Stimulated activated CD8-positive, alpha-beta memory T cell treated with anti-CD3 and anti-CD28 coated beads, Interleukin-4, amount 100 ng/mL, for 24 hours (primary cell): ENCODE results near the gene PACSIN3.
A peak's percentile ranks its signal among the peaks of the same experiment; 100 is the strongest.

ENCODE experiments used
- DNase-seq: peaks from one replicate; pipeline ENCODE4 v3.0.0-alpha.2; 2020; ENCODE audit warnings: low read depth

The PACSIN3 gene

DNA sequence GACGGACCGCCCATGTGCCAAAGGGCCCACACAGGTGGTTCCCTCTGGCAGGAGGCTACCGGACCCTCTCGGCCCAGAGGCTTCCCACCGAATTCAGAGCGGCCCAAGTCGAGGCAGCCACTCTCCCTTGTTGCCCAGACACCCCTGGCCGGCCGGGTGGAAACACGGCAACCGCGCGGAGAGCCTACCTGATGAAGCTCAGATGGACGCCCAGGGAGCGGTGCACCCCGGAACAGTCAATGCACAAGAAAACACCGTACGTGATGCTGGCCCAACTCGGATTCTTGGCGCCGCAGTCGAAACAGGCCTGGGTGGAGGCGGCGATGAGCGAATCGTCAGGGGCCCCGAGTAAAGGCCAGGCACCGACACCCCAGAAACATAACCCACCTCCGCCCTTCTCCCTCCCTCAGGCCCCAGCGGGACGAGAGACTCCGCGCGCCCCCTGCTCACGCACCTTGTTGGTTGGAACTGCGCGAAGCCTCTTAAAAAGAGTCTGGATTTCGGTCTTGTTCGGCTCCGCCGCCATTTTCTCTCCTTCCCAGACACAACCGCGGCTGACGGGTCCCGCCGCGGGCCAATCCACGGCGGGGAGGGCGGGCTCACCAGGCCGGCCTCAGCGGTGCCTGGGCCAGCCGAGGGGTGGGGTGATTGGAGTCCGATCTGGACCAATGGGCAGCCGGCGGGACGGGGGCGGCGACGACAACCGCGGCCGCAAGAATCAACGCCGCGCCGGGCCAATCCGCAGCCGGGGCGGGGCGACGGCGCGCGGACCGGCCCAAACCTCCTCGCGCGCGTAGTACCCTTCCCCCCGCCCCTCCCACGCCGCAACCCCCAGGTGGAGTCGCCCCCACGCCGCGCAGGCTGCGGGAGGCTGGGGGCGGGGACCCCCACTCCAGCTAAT lies 9.7 kb downstream of the PACSIN3 start, which contains the start of gene ARFGAP2:
Gene ARFGAP2 (minus strand): TSS at position 552 of the 901 bp plus-strand sequence. CDS start 26 bp downstream, at position 526.
- DNase-seq: peak; percentile 95

DNA sequence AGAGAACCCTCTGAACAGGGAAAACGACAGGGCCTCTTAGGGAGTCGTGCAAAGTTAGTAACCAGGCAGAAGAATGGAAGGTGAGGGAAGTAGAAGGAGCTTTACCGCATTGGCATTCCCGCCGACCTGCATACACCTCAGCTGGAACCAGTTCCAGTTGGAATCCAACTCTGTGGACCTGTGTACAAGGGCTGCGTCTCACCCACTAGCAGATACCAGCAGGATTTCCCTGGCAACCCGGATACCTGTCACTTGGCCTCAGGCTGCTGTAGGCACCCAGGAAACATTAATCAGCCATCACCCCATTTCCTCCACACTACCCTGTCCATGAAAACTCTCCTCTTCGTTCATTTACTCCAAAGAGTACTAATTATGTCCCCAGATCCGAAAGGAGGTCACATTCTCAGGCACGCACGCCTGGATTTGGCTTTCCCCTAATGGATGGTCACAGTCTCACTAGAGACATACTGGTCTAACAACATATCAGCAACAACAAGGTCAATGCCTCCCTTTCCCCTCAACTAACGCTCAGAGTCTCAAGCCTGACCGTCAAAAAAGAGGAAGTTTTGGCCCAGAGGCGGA lies 10.4 kb downstream of the PACSIN3 start:
- DNase-seq: no peak

DNA sequence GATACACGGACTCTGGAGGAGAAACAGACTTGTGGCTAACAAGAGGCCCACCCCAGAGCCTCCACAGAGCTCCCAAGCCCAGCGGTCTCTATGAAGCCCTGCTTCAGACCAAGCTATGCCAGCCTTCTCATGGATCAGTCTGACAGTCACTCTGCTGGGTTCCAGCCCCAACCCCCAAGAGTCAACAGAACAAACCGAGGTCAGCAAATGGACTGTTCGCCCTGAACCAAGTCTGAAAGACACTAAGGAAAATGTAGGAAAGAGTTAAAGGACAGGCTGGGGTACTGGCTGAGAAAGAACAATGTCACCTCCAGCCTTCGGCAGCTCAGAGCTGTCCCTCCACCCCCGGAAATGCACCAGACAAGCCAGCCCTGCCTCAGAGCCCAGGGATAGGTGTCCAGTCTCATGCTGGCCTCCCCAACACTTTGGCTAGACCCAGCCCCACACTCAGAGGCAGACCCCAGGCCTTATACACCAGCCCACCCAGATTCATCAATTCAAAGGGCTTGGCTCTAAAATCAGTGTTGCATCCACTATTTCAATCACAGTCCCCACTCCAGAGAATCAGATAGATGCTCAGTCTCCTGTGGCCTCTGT lies 13.4 kb downstream of the PACSIN3 start:
- DNase-seq: no peak

DNA sequence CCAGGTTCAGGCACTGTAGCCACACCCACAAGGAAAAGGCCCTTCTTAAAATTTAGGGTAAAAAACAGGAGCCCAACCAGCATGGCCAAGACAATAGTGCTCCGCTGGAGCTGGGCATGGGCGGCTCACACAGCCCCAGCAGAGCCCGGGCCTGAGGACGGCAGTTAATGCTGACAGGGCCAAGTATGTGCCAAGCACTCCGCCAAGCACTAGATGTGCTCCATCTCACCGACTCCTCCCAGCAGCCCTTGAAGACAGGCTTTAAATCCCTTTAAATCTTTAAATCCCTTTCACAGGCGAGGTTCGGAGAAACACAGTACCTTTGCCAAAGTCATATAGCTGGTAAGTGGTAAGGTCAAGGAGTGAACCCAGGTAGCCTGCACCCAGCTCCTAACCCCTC lies 14.4 kb downstream of the PACSIN3 start:
- no peak for DNase-seq

DNA sequence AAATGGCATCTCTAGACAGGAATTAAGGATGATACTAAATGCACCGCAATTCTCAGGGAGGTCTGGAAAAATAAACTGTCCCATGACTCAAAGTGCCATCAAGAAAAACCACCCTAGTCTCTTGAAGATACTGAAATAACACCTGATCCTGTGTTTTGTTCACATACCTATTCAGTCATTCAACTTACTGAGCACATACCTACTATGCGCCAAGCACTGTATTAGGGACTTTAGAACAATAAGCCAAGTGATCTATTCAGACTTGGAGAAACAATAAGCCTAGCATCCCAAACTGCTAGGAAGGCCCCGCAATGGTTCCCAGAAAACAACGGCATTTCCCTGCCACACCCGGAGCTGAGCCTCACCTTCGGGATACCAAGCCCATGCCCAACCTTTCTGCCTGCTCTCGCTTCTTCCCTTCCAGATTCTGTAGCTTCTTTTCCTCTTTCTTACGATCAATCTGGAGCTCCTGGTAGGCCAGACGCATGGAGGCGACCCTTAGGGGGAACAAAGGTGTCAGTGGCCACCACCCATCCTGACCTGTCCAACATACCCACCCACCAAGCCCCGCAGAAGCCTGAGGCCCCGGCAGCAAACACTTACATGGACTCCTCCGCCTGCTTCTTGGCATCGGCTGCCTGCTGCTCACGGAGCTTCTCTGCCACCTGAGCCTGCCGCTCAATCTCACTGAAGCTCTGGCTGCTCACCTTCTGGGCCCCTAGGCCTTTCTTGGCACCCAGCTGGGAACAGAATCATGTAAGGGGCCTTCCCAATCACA lies 15.0 kb downstream of the PACSIN3 start:
- no peak for DNase-seq

DNA sequence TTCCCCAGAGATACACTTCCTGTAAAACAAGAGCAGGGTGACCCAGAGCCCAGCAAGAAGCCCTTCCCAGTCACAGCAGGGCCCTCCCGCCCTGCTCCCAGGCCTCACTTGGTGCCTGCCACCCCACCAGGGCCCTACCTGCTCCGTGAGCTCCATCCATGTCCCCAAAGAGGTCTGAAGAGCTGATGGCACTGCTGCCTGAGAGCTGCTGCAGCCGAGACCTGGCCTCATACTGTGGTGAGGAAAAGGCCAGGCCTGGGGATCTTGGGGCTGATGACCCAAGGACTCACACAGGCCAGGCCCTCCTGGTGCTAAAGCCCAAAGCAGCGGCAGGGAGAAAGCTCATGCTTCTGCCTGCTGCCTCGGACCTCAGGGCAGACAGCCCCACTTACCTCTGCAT lies 19.9 kb downstream of the PACSIN3 start:
- DNase-seq: no peak

DNA sequence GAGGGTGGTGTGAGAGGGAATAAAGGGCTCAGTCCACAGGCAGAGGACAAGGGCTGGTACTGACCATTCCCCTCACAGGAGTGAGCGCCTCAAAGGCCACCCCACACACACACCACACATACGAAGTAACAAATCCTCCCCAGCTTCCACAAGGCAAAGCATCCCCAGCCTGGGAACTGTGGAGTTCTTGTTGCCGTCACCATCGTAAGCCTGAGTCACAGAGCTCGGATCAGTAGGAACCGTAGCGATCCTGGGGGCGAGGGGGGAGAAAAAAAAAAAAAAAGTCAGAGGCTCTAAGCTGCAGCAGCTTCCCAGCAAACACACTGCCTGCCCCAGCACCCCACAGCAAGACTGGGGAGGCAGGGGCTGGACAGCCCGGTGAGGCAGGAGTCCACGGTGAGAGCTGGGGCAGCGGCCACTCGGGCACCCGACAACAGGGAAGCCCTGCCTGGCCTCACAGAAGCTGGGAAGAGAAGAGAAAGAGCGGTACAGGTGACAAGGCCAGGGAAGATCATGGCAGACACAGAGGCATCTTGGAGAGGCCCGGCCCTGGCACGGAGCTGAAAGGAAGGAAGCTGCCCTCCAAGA lies 20.9 kb downstream of the PACSIN3 start:
- no peak for DNase-seq

DNA sequence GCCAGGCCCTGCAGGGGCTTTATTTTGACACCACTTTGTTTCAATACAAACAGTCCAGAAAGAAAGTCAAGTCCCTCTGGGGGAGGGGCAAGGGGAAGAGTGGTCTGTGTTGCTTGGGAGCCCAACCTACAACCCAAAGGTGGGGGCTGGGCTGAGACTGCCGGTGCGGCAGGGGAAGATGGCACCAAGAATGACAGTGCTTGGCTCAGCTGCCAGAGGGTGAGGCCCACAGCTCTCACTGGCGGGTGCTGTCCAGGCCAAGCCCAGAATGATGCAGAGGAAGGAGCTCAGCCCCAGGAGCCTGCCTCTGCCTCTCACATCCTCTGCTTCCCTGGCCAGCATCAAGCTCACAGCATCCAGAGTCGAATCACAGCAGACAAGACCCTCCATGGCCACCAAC lies 21.9 kb downstream of the PACSIN3 start:
- no peak for DNase-seq

DNA sequence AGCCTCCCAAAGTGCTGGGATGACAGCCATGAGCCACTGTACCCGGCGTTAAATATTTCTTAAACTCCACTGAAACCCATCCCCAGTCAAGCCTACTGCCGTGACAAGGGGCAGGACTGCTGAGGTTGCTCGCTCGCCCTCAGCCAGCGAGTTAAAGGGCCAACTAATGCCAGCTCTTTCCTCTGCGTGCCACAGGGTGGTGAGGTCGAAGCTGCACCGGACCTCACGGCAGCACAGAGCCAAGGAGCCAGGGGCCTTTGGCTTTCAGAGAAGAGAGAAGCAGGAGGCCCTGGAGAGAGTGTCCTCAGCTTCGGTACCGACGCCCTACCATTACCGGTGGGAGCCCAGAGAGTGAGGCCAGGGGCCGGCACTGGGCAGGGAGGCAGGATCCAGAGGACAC lies 22.3 kb downstream of the PACSIN3 start:
- no peak for DNase-seq

DNA sequence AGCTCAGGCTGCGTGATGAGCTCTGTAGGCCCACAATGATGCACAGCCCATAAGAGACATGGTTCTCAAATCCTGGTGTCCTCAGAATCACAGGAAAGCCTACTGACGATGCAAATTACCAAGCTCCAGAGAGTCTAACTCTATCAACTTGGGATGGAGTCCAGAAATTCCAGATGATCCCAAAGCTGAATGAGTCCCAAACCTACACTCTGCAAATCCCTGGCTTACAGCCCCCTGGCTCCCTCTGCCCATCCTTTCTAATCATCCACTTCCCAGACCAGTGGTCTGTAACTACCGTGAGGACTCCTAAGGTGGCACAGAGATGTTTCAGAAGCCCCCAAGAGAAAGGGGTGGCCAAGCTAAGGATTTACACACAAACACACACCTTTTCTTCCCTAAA lies 23.0 kb downstream of the PACSIN3 start:
- DNase-seq: no peak

DNA sequence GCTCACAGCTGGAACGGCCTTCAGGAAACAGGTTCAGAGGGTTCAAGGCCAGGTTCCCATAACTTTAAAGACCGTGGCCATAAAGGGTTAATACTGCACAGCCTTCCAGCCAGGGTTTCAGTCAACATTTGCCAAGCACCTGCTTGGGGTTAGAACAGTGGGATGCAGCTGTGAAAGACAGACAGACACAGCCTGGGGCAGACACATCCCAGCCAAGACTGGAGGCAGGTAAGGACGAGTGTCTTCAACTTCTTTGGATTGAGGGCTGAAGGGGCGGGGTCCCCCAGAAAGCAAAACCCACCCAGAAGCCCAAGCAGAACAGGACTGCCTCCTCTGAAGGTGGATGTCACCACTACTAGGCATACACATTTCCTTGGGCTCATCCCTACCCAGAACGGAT lies 23.8 kb downstream of the PACSIN3 start:
- DNase-seq: no peak

DNA sequence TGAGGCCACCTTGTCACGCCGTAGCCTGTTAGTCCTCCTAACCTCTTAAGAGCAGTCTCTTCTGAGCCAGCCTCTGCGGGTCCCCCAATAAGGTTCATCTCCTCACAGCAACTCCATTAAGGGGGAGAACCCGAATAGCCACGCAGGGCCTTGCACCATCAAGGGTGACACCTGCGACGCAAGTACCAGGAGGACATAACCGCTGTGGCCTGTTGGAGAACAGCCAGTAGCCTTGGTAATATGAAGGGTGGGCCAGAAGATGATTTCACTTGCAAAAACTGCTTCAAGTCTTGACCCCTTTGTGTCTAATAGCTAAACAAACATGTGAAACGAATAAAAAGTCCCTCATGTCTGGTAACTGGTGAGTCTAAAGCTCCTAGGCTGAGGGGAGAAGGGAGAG lies 24.3 kb downstream of the PACSIN3 start:
- no peak for DNase-seq

DNA sequence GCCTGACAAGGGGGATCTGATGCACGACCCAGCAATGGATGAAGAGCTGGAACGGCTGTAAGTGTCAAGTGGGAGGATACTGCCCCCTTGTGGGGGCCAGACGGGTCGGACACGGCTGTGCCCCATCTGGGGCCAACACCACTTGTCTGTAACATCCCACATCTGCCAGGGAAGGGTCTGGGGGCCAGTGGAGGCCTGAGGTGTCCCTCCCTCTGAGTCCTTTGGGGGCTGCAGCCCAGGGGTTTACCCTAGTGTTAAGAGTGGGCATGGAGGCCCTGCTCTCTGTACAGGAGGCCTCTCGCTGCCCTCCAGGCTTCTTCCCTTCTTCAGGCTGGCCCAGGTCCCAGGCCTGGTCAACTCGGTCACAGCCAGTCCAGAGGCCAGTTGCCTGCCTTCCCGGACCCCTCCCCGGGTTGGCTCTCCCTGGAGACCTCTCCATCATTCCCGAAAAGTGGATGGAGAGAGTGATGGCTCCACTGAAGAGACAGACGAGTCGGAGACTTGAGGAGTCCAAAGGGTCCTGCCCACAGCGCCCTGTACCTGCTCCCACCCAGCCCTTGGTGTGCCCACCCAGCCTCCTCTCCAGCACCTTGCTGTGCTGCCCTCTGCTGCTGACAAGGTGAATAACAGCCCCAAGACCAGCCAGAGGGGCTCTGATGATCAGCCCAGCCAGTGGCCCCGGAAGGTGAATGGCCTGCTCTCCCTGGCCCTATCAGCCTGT lies 24.9 kb downstream of the PACSIN3 start:
- no peak for DNase-seq

DNA sequence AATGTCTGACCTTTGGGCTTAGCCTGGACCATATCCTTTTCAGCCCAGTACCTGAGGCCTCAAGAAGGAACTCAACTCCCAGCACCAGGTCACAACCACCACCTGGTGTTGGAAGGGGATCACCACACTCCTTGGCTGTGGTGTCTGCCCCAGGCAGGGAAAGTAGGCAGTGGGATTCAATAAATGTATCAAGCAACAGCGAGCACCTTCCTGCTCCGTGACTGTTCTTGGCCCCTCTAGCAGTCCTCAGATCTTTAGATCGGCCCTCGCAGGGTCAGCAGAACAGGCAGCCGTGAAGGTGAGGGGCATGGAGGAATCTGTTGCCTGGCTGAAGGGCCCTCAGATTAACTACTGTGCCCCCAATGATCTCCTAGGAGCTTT lies 25.5 kb downstream of the PACSIN3 start:
- no peak for DNase-seq

DNA sequence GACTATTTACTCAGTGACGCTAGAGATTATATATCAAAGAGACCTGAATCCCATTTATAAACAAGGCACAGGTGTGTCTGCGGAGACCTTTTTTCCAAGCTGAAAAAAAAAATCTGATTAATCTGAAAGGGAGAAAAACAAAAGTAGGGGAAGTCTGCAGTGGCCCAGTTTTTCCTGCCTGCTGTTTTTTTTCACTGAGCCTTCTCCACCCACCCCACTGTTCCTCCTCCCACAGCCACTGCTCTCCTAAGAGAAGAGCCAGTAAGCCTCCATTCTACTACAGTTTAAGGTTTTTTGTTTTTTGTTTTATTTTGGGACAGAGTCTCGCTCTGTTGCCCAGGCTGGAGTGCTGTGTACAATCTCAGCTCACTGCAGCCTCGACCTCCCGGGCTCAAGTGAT lies 28.0 kb downstream of the PACSIN3 start:
- DNase-seq: no peak

DNA sequence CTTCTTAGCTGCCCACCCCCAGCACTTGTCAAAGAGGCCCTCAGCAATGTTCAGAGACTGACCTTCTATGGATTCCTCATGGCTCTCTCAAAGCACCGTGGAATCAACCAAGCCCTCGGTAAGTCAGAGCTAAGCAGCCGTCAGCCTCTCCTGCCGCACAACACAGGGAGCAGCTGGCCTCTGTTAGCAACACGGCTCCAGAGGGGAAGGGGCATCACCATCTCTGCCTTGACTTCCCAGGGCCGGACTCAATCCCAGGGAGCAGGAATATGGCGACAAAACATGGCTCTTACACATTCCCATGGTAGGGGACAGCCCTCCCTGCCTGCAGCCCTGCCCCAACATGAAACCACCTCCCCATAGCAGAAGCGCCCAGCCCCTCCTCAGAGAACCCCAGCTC lies 28.4 kb downstream of the PACSIN3 start:
- no peak for DNase-seq

DNA sequence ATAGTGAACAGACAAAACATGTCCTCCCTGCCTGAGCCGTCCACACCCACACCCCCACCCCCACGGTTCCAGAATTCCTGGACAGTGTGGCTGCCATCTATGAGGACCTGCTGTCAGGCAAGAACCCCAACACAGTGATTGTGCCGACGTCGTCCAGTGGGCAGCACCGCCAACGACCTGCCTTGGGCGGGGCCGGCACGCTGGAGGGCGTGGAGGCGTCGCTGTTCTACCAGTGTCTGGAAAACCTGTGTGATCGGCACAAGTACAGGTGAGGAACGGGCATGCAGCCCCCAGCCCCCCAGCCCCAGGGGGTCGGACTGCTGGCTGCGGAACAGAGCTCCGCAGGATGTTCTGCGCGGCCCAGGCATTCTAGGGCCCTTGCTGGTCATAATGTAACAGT lies 29.3 kb downstream of the PACSIN3 start:
- DNase-seq: no peak

DNA sequence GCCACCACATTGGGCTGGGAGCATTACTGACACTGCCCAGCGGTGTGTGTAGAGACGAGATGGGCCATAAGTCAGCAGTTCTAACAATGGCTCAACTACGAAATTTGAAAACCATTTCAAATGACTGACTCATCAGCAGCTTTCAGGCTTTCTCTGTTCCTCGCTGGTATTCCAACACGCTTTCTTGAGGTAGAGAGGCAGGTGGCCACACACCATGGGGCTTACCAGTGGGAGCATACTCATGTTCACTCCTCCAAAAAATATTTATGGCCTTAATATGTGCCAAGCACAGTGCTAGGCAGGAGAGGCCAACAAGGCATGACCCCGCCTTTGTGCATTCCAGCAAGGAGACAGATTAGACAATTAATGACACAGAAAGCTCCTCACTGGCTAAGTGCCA lies 29.9 kb downstream of the PACSIN3 start:
- DNase-seq: no peak

DNA sequence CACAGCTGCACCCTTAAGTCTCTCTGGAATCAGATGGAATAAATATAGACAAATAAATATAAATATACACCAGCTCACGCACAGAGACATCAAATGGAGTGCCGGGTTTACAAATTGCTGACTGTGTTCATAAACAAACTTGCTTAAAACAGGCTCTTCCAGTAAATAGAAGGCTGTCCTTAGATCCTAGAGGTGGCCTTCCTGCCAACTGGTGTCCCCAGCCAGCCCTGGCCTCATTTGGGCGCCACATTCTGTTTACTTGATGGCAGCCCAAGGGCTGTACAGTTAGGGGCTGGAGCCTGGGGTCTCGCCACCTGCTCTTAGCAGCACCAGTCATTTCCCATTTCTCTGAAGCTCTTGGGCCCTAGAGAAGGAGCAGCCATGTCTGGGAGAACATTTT lies 30.4 kb downstream of the PACSIN3 start:
- DNase-seq: no peak

DNA sequence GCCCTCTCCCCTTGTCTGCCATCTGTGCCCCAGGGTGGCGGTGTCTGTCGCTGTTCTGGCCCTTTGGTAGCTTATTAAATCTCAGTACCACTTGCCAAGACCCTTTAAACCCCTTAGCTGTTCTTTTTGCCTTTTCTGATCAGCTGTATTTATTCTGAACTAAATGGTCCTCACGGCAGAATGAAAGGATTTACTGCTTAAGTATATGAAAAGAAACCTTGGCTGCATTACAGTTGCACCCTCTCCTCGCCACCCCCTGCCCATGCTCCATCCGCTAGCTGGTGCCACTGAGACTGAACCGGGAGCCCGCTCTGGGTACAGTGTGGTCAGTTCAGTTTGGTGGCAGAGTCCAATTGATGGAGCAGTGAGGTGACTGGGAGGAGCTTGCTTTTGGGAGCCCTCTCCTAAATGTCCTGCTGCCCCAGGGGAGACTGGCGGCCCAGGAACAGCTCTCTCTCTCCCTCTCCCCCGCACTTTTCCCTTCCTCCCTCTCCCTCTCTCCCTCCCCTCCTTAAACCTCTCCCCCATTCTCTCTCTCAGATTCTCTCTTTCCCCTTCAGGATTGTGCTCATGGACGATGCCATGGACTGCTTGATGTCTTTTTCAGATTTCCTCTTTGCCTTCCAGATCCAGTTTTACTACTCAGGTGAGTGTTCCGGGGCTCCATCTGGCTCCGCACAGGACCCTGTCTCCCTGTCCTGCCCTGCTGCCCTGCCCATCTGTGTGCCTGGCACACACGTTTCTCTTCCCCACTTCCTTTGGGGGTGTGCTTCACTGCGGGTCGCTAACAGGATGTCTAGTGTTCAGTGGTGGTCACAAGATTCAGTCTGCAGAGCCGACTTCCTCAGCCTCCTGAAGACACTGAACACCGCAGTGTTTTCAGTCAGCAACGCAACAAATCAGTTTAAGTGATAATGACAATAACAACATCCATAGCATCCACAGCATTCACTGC lies 31.3 kb downstream of the PACSIN3 start:
- DNase-seq: no peak
